NCI-H524 (cell line): Measurements from ENCODE around the gene BABAM2.
A peak's percentile ranks its signal among the peaks of the same experiment; 100 is the strongest.
"Not testable (repeated sequence)": the region's sequence is repeated elsewhere in the genome, so short reads cannot be mapped to it uniquely, and the experiment has no call there.

ENCODE experiments used
- DNase-seq, 2 experiments: peaks; one replicate each; lab custom pipeline; 2025; lab: John Stamatoyannopoulos, UW

The BABAM2 gene

GRCh38 chr2:27978761-27979160 lies 88.2 kb downstream of the BABAM2 start:
- not testable (repeated sequence) for DNase-seq

- no peak for DNase-seq
Observed at GRCh38 chr2:27980242-27980641, 89.7 kb downstream of the BABAM2 start.

GRCh38 chr2:27984153-27984552 lies 93.6 kb downstream of the BABAM2 start:
- DNase-seq: no peak

- no peak for DNase-seq
Observed at GRCh38 chr2:27988306-27988705, 97.8 kb downstream of the BABAM2 start.

GRCh38 chr2:27988718-27989117 lies 98.2 kb downstream of the BABAM2 start:
- DNase-seq: no peak

- no peak for DNase-seq
Observed at GRCh38 chr2:27989149-27989548, 98.6 kb downstream of the BABAM2 start.

- DNase-seq: no peak
Observed at GRCh38 chr2:27990030-27990590, 99.6 kb downstream of the BABAM2 start.

GRCh38 chr2:27991146-27991545 lies 100.6 kb downstream of the BABAM2 start:
- no peak for DNase-seq

- DNase-seq: no peak
Observed at GRCh38 chr2:27992787-27993401, 102.4 kb downstream of the BABAM2 start.

- DNase-seq: no peak
Observed at GRCh38 chr2:27993402-27993787, 102.9 kb downstream of the BABAM2 start.

GRCh38 chr2:27993950-27994728 lies 103.6 kb downstream of the BABAM2 start:
- DNase-seq: no peak

GRCh38 chr2:27996156-27996922 lies 105.8 kb downstream of the BABAM2 start:
- DNase-seq: no peak

- DNase-seq: no peak
Observed at GRCh38 chr2:28000287-28000686, 109.8 kb downstream of the BABAM2 start.

- peak in 1 of 2 experiments; percentile 45 for DNase-seq
Observed at GRCh38 chr2:28002181-28002580, 111.7 kb downstream of the BABAM2 start.

GRCh38 chr2:28004086-28004485 lies 113.6 kb downstream of the BABAM2 start:
- DNase-seq: no peak

- DNase-seq: peak in 1 of 2 experiments; percentile 71
Observed at GRCh38 chr2:28009732-28010131, 119.2 kb downstream of the BABAM2 start.

- no peak for DNase-seq
Observed at GRCh38 chr2:28011322-28011737, 120.8 kb downstream of the BABAM2 start.

GRCh38 chr2:28018474-28018873 lies 127.9 kb downstream of the BABAM2 start:
- DNase-seq: peak; percentile 75 to 90

GRCh38 chr2:28019521-28019920 lies 129.0 kb downstream of the BABAM2 start:
- DNase-seq: not testable (repeated sequence)

GRCh38 chr2:28021898-28022297 lies 131.4 kb downstream of the BABAM2 start:
- DNase-seq: no peak

GRCh38 chr2:28025123-28025522 lies 134.6 kb downstream of the BABAM2 start:
- DNase-seq: no peak

- DNase-seq: not testable (repeated sequence)
Observed at GRCh38 chr2:28026230-28026629, 135.7 kb downstream of the BABAM2 start.
